ENCODE measurements around the gene NOVA2. TPM values are rescaled to one million over a fixed set of nuclear protein-coding genes. Genes with fewer than 3 reads are reported as not detected.

Gene NOVA2
- total and polyA plus RNA-seq, 2 donors (not counting 1 experiment from before 2014, with no cell fraction given) = not detected

DNA sequence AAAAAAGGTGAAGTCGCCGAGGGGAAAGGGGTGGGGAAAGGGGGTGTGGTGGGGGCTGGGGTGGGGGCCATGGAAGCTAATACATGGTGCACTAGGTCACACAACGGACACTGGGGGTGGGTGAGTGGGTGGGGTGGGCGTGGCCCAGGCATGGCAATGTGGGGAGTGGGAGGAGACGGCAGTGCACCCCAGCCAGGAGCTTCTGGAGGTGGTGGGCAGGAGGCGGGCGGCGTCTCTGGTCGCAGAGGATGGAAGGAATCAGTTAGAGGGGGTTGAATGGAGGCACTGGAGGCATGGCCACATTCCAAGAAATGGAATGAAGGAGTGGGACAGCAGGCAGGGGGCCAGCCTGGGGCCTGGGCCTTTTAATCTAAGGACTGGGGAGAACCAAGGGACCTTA is 39.9 kb downstream of the NOVA2 start:
- Mint-ChIP-seq H3K4me1 (no peaks in the 10 kb centered on the region), H3K4me3 (no peak overlapping the region), H3K9me3 (ENCODE audit: insufficient read depth) (no peaks in the 10 kb centered on the region), H3K27me3 (peaks cover 48% of the 10 kb centered on the region), H3K27ac (no peak overlapping the region)
- POLR2A ChIA-PET = no interaction called here
- H3K36me3 ChIP-seq (replicated peaks in 1 of 2; ENCODE audit: control extremely low read depth in 1 of 2, control insufficient read depth in 1 of 2, extremely low read depth in 1 of 2, insufficient read depth in 2 of 2, low read length in 1 of 2) = no peaks in the 10 kb centered on the region
- no peaks in the 10 kb centered on the region for H3K4me1 ChIP-seq (ENCODE audit: control insufficient read depth in 2 of 2, insufficient read depth in 2 of 2, low read length in 2 of 2)
- peaks cover 0 to 42% (median 6%) of the 10 kb centered on the region in 4 experiments for H3K27me3 ChIP-seq (replicated peaks in 1 of 4; ENCODE audit: control extremely low read depth in 1 of 4, control insufficient read depth in 3 of 4, insufficient read depth in 4 of 4, low read length in 3 of 4)
- H3K4me3 ChIP-seq (ENCODE audit: control extremely low read depth in 1 of 5, extremely low read depth in 1 of 5, insufficient read depth in 1 of 5, low read depth in 2 of 5, low read length in 4 of 5) = no peak overlapping the region
- WGBS (ENCODE audit: insufficient coverage) = 81% methylated on average over 7 of the region's 9 CpGs
- H3K27ac ChIP-seq (ENCODE audit: low read length in 2 of 2) = no peak overlapping the region
- no peak overlapping the region for H3K4me2 ChIP-seq (replicated peaks; ENCODE audit: low read depth, low read length, poor library complexity, severe bottlenecking)
- no peak for DNase-seq
- no peaks in the 10 kb centered on the region for H4K20me1 ChIP-seq (ENCODE audit: control insufficient read depth, insufficient read depth, low read length, poor library complexity, severe bottlenecking)
- TF ChIP-seq, protein P1, sequence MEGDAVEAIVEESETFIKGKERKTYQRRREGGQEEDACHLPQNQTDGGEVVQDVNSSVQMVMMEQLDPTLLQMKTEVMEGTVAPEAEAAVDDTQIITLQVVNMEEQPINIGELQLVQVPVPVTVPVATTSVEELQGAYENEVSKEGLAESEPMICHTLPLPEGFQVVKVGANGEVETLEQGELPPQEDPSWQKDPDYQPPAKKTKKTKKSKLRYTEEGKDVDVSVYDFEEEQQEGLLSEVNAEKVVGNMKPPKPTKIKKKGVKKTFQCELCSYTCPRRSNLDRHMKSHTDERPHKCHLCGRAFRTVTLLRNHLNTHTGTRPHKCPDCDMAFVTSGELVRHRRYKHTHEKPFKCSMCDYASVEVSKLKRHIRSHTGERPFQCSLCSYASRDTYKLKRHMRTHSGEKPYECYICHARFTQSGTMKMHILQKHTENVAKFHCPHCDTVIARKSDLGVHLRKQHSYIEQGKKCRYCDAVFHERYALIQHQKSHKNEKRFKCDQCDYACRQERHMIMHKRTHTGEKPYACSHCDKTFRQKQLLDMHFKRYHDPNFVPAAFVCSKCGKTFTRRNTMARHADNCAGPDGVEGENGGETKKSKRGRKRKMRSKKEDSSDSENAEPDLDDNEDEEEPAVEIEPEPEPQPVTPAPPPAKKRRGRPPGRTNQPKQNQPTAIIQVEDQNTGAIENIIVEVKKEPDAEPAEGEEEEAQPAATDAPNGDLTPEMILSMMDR (IDR thresholded peaks at IDR 0.05) = no peak
- TF ChIP-seq EZH2 (IDR thresholded peaks at IDR 0.05; ENCODE audit: borderline replicate concordance, insufficient read depth, low read depth, low read length, poor library complexity, severe bottlenecking) = no peak
- no peak overlapping the region for H3K9ac ChIP-seq (ENCODE audit: low read length)
- CTCF ChIA-PET = no interaction called here
- H3K79me2 ChIP-seq (ENCODE audit: control insufficient read depth, insufficient read depth, low read length) = no peaks in the 10 kb centered on the region
- H3K9me3 ChIP-seq (ENCODE audit: control extremely low read depth in 1 of 3, control insufficient read depth in 2 of 3, insufficient read depth in 1 of 3, low read length in 2 of 3) = peaks cover 0 to 15% (median 0%) of the 10 kb centered on the region in 3 donors
- ATAC-seq (ENCODE audit: low read depth) = no peak
- H2AFZ ChIP-seq (ENCODE audit: insufficient read depth, low read depth, low read length, poor library complexity, severe bottlenecking) = no peak overlapping the region
- intact Hi-C loops (cut with micrococcal nuclease) = no loop called here

DNA sequence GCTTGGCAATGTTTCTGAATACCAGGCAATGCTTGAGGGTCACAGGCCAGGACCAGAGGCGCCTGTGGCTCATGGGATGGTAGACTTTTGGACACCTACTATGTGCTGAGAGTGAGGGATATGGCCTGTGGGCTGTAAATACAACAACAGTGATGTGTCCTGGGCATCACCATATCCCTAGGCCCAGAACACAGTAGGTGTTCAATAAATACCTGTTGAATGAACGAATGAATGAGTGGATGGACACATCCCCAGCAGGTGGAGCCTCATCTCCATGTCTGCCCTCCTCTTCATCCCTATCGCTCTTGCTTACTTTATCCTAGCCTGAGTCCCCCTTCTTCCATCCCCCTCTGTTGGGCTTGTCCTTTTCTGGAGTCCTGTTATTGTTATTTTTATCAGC is 42.6 kb downstream of the NOVA2 start:
- no peak for DNase-seq

More for the DNA sequence above, 42.6 kb downstream of the NOVA2 start:
- CTCF ChIA-PET = no interaction called here
- Histone ChIP-seq H3K79me2 (ENCODE audit: control insufficient read depth, insufficient read depth, low read length) (no peaks in the 10 kb centered on the region), H3K27ac (ENCODE audit: low read length in 2 of 2) (no peak overlapping the region), H2AFZ (ENCODE audit: insufficient read depth, low read depth, low read length, poor library complexity, severe bottlenecking) (no peak overlapping the region), H3K9ac (ENCODE audit: low read length) (no peak overlapping the region), H3K36me3 (replicated peaks in 1 of 2; ENCODE audit: control extremely low read depth in 1 of 2, control insufficient read depth in 1 of 2, extremely low read depth in 1 of 2, insufficient read depth in 2 of 2, low read length in 1 of 2) (no peaks in the 10 kb centered on the region), H4K20me1 (ENCODE audit: control insufficient read depth, insufficient read depth, low read length, poor library complexity, severe bottlenecking) (no peaks in the 10 kb centered on the region), H3K4me2 (replicated peaks; ENCODE audit: low read depth, low read length, poor library complexity, severe bottlenecking) (no peak overlapping the region), H3K9me3 (ENCODE audit: control extremely low read depth in 1 of 3, control insufficient read depth in 2 of 3, insufficient read depth in 1 of 3, low read length in 2 of 3) (peaks cover 0 to 8% (median 0%) of the 10 kb centered on the region in 3 donors), H3K4me3 (ENCODE audit: control extremely low read depth in 1 of 5, extremely low read depth in 1 of 5, insufficient read depth in 1 of 5, low read depth in 2 of 5, low read length in 4 of 5) (no peak overlapping the region), H3K4me1 (ENCODE audit: control insufficient read depth in 2 of 2, insufficient read depth in 2 of 2, low read length in 2 of 2) (peaks cover 7 to 8% of the 10 kb centered on the region in 2 donors), H3K27me3 (replicated peaks in 1 of 4; ENCODE audit: control extremely low read depth in 1 of 4, control insufficient read depth in 3 of 4, insufficient read depth in 4 of 4, low read length in 3 of 4) (peaks cover 0 to 26% (median 3%) of the 10 kb centered on the region in 4 experiments)
- Mint-ChIP-seq H3K4me3 (no peak overlapping the region), H3K27ac (no peak overlapping the region), H3K27me3 (peaks cover 28% of the 10 kb centered on the region), H3K9me3 (ENCODE audit: insufficient read depth) (no peaks in the 10 kb centered on the region), H3K4me1 (peaks cover 8% of the 10 kb centered on the region)
- intact Hi-C loops (cut with micrococcal nuclease) = no loop called here
- POLR2A ChIA-PET = no interaction called here
- WGBS (ENCODE audit: insufficient coverage) = 100% methylated on average over 1 of the region's 3 CpGs
- no peak for TF ChIP-seq EZH2 (IDR thresholded peaks at IDR 0.05; ENCODE audit: borderline replicate concordance, insufficient read depth, low read depth, low read length, poor library complexity, severe bottlenecking)
- TF ChIP-seq, protein P1 (IDR thresholded peaks at IDR 0.05) = no peak
- ATAC-seq (ENCODE audit: low read depth) = no peak

Data from B cell (primary cell).